Urinary bladder (tissue), 4 donors: Measurements from ENCODE around the gene RASL12. TPM values are rescaled to one million over a fixed set of nuclear protein-coding genes. Genes with fewer than 3 reads are reported as not detected.
A peak's percentile ranks its signal among the peaks of the same experiment; 100 is the strongest.
"Not testable (repeated sequence)": the region's sequence is repeated elsewhere in the genome, so short reads cannot be mapped to it uniquely, and the experiment has no call there.

Experiments
- DNase-seq: peaks from one replicate; pipeline ENCODE4 v3.0.0-alpha.2; 2015; ENCODE audit errors: extremely low spot score
- H3K27ac ChIP-seq: one replicate; pipeline ENCODE4 v1.5.1; 2013; ENCODE audit warnings: low read depth, mild to moderate bottlenecking, moderate library complexity
- H3K36me3 ChIP-seq: one replicate; pipeline ENCODE4 v1.6.1; 2013; ENCODE audit warnings: mild to moderate bottlenecking, moderate library complexity; ENCODE audit not compliant: insufficient read depth
- H3K4me1 ChIP-seq: one replicate; pipeline ENCODE4 v1.6.1; 2013; ENCODE audit warnings: mild to moderate bottlenecking, moderate library complexity; ENCODE audit not compliant: insufficient read depth
- H3K4me3 ChIP-seq: one replicate; pipeline ENCODE4 v1.5.1; 2013; ENCODE audit warnings: low read depth, low read length
- WGBS: extraction: QIAGEN DNeasy Blood & Tissue Kit; methylation state at CpG from one replicate; pipeline ENCODE4 v1.1.7; 2013; 5-methylcytosine and 5-hydroxymethylcytosine counted together
- polyA plus RNA-seq: library from polyadenylated mRNA; stranded (reverse); fragments of 200-250 nt; gene quantifications from one replicate; pipeline ENCODE4 v1.2.3, GENCODE V29; 2013
- total RNA-seq: library from RNA; depleted of rRNA; stranded (reverse); fragments of >200 nt; gene quantifications from one replicate; pipeline ENCODE4 v1.2.3, GENCODE V29; 2014
- donor health status: healthy with polysubstance abuse.
- donor health status: healthy.

The RASL12 gene
- total and polyA plus RNA-seq, 2 donors, result 54.6 to 85.0 TPM

- not testable (repeated sequence) for H3K4me1 ChIP-seq, H3K4me3 ChIP-seq
These were observed 8.0 kb upstream of the RASL12 start for GRCh38 chr15:65075607-65076395.

GRCh38 chr15:65074946-65075345 is 7.2 kb upstream of the RASL12 start:
- H3K4me1 ChIP-seq, H3K4me3 ChIP-seq, DNase-seq, H3K27ac ChIP-seq, H3K36me3 ChIP-seq: not testable (repeated sequence)
- 98% methylated on average over 19 of the region's 22 CpGs for WGBS

More at GRCh38 chr15:65075607-65076395, 8.0 kb upstream of the RASL12 start:
- DNase-seq, H3K27ac ChIP-seq, H3K36me3 ChIP-seq: not testable (repeated sequence)
- 52% methylated on average over 12 of the region's 12 CpGs for WGBS

GRCh38 chr15:65072617-65073016 is 4.8 kb upstream of the RASL12 start:
- Histone ChIP-seq H3K4me1 (no peaks in the 10 kb centered on the region), H3K4me3 (no peak overlapping the region), H3K27ac (no peak overlapping the region), H3K36me3 (no peaks in the 10 kb centered on the region)
- 93% methylated on average over 3 of the region's 3 CpGs for WGBS
- no peak for DNase-seq

GRCh38 chr15:65072027-65072426 is 4.2 kb upstream of the RASL12 start:
- Histone ChIP-seq H3K4me3 (no peak overlapping the region), H3K4me1 (no peaks in the 10 kb centered on the region)
- no peak for DNase-seq

GRCh38 chr15:65071381-65071811 is 3.6 kb upstream of the RASL12 start:
- no peaks in the 10 kb centered on the region for H3K36me3 ChIP-seq
- H3K4me1 ChIP-seq, result no peaks in the 10 kb centered on the region
- H3K27ac ChIP-seq, result peak overlapping the region; percentile 71
- no peak for DNase-seq
- no peak overlapping the region for H3K4me3 ChIP-seq
- WGBS, result 27% methylated on average over 5 of the region's 5 CpGs

More at GRCh38 chr15:65072027-65072426, 4.2 kb upstream of the RASL12 start:
- Histone ChIP-seq H3K27ac (no peak overlapping the region), H3K36me3 (no peaks in the 10 kb centered on the region)
- 50% methylated on average over 1 of the region's 1 CpG for WGBS

- Histone ChIP-seq H3K27ac (peak overlapping the region; percentile 79), H3K4me3 (no peak overlapping the region), H3K4me1 (no peaks in the 10 kb centered on the region), H3K36me3 (no peaks in the 10 kb centered on the region)
- no peak for DNase-seq
- WGBS, result 64% methylated on average over 5 of the region's 5 CpGs
These were observed 2.2 kb upstream of the RASL12 start for GRCh38 chr15:65069779-65070546.

- Histone ChIP-seq H3K27ac (peak overlapping the region; percentile 79), H3K4me1 (no peaks in the 10 kb centered on the region), H3K4me3 (no peak overlapping the region), H3K36me3 (no peaks in the 10 kb centered on the region)
- WGBS, result 30% methylated on average over 1 of the region's 1 CpG
- no peak for DNase-seq
These were observed 1.4 kb upstream of the RASL12 start for GRCh38 chr15:65069179-65069578.

GRCh38 chr15:65068403-65068788 is 605 bp upstream of the RASL12 start:
- peak overlapping the region; percentile 83 for H3K27ac ChIP-seq
- H3K4me1 ChIP-seq, result no peaks in the 10 kb centered on the region
- WGBS, result 73% methylated on average over 3 of the region's 3 CpGs
- DNase-seq, result no peak
- no peak overlapping the region for H3K4me3 ChIP-seq
- H3K36me3 ChIP-seq, result no peaks in the 10 kb centered on the region

- Histone ChIP-seq H3K4me1 (no peaks in the 10 kb centered on the region), H3K27ac (peak overlapping the region; percentile 83)
- 7% methylated on average over 8 of the region's 8 CpGs for WGBS
These were observed 510 bp downstream of the RASL12 start for GRCh38 chr15:65067317-65067644.

GRCh38 chr15:65066635-65067316 is 1.0 kb downstream of the RASL12 start:
- Histone ChIP-seq H3K4me3 (peak overlapping the region; percentile 63), H3K4me1 (no peaks in the 10 kb centered on the region), H3K27ac (peak overlapping the region; percentile 83), H3K36me3 (no peaks in the 10 kb centered on the region)
- WGBS, result 18% methylated on average over 9 of the region's 9 CpGs
- no peak for DNase-seq

More at GRCh38 chr15:65067317-65067644, 510 bp downstream of the RASL12 start:
- no peak for DNase-seq
- Histone ChIP-seq H3K4me3 (peak overlapping the region; percentile 63), H3K36me3 (no peaks in the 10 kb centered on the region)

GRCh38 chr15:65066001-65066634 is 1.7 kb downstream of the RASL12 start:
- Histone ChIP-seq H3K4me1 (no peaks in the 10 kb centered on the region), H3K27ac (no peak overlapping the region), H3K36me3 (no peaks in the 10 kb centered on the region), H3K4me3 (peak overlapping the region; percentile 63)
- DNase-seq, result no peak
- 52% methylated on average over 3 of the region's 3 CpGs for WGBS

- 77% methylated on average over 5 of the region's 5 CpGs for WGBS
- no peak for DNase-seq
- Histone ChIP-seq H3K4me3 (no peak overlapping the region), H3K36me3 (peaks cover 1% of the 10 kb centered on the region), H3K4me1 (no peaks in the 10 kb centered on the region), H3K27ac (no peak overlapping the region)
These were observed 5.1 kb downstream of the RASL12 start for GRCh38 chr15:65062726-65063125.

GRCh38 chr15:65062061-65062460 is 5.7 kb downstream of the RASL12 start:
- H3K27ac ChIP-seq, result no peak overlapping the region

More at GRCh38 chr15:65062061-65062460, 5.7 kb downstream of the RASL12 start:
- Histone ChIP-seq H3K4me3 (no peak overlapping the region), H3K4me1 (no peaks in the 10 kb centered on the region), H3K36me3 (peaks cover 1% of the 10 kb centered on the region)
- 85% methylated on average over 5 of the region's 5 CpGs for WGBS
- DNase-seq, result no peak
